Adrenal gland (tissue), 12 donors: ENCODE data around the gene DGLUCY. TPM values are rescaled to one million over a fixed set of nuclear protein-coding genes. Genes with fewer than 3 reads are reported as not detected.
A peak's percentile ranks its signal among the peaks of the same experiment; 100 is the strongest.
"Not testable (repeated sequence)": the region's sequence is repeated elsewhere in the genome, so short reads cannot be mapped to it uniquely, and the experiment has no call there.

Experiments used
- DNase-seq, 7 donors: peaks; one replicate each; pipeline ENCODE4 v3.0.0-alpha.2; 2019 to 2020
- H3K27ac ChIP-seq, 5 donors: fragments of 200-600 bp; sonication (generic) in 4 of 5; 1 replicate in 3 of 5; 2 replicates in 2 of 5; pipeline versions ENCODE4 v1.5.1 to v1.8.0; 2016 to 2020; ENCODE audit warnings: mild to moderate bottlenecking in 1 of 5
- H3K27me3 ChIP-seq: fragments of 200-600 bp; 2 replicates; pipeline ENCODE4 v1.8.0; 2021
- H3K36me3 ChIP-seq, 2 donors: fragments of 200-600 bp; replicated peaks in 1 of 2; 1 replicate in 1 of 2; 2 replicates in 1 of 2; pipeline versions ENCODE4 v1.5.1 to v1.8.0; 2018 to 2022
- H3K4me1 ChIP-seq, 2 donors: fragments of 200-600 bp; replicated peaks in 1 of 2; 1 replicate in 1 of 2; 2 replicates in 1 of 2; pipeline versions ENCODE4 v1.5.1 to v1.8.0; 2018 to 2021
- H3K4me3 ChIP-seq, 4 donors: fragments of 200-600 bp; sonication (generic) in 3 of 4; one replicate each; pipeline ENCODE4 v1.5.1; 2016 to 2018
- H3K9me3 ChIP-seq, 3 donors: fragments of 200-600 bp; sonication (generic) in 1 of 3; replicated peaks in 1 of 3; 1 replicate in 2 of 3; 2 replicates in 1 of 3; pipeline versions ENCODE4 v1.5.1 to v1.8.0; 2016 to 2021
- POLR2A ChIP-seq, 2 donors: fragments of 450-650 bp; IDR thresholded peaks; one replicate each; pipeline ENCODE4 v1.6.1; 2017; ENCODE audit warnings: antibody characterized with exemption in 2 of 2, mild to moderate bottlenecking in 2 of 2, moderate library complexity in 1 of 2
- WGBS, 4 donors: extraction: QIAGEN DNeasy Blood & Tissue Kit in 2 of 4; methylation state at CpG; one replicate each; pipeline versions ENCODE4 v1.1.5 to v1.1.7; 2013 to 2017; 5-methylcytosine and 5-hydroxymethylcytosine counted together
- intact Hi-C, 2 donors: fragments of 100-400 bp; cut with DNase I; formaldehyde crosslinking; loops; one replicate each; pipeline versions ENCODE4 v1.14.1 to v1.15.0; 2022 to 2023
- polyA plus RNA-seq, 3 donors: library from polyadenylated mRNA; stranded (reverse); fragments of 200-250 nt in 2 of 3; fragments of 350-450 nt in 1 of 3; fragmentation: Illumina TruSeq in 1 of 3; extraction: RNeasy Lipid Tissue Mini Kit (QIAGEN cat#74804) in 1 of 3; gene quantifications; one replicate each; pipeline ENCODE4 v1.2.3, GENCODE V29; 2013 to 2014
- total RNA-seq, 9 donors: library from RNA; depleted of rRNA in 4 of 9; stranded (reverse); fragments of >200 nt in 4 of 9; fragments of 120-200 nt in 1 of 9; fragmentation: NEBNext Ultra II Directional in 1 of 9; extraction: Animal tissue kit (Norgen Biotek cat#: 25700) in 1 of 9; gene quantifications; one replicate each; pipeline versions ENCODE4 v1.1.0 to v1.2.4, GENCODE V29; 2013 to 2023
- TF ChIP-seq, protein P1 (sequence below), 6 experiments: fragments of 450-650 bp in 4 of 6; fragments of 200-600 bp in 2 of 6; sonication (generic) in 1 of 6; IDR thresholded peaks; 1 replicate in 5 of 6; 2 replicates in 1 of 6; pipeline versions ENCODE4 v1.5.1 to v1.8.0; 2016 to 2021; ENCODE audit warnings: antibody characterized with exemption in 6 of 6, mild to moderate bottlenecking in 2 of 6, moderate library complexity in 1 of 6
- donor health status: healthy with polysubstance abuse.
- donor health status: Bipolar disorder and iron deficiency.
- donor health status: DM: yes; HTN: yes; CAD: no.
- donor health status: DM: no; HTN: no; CAD: no.
- donor health status: DM: no; HTN: no; CAD: no.
- donor health status: DM: yes; HTN: yes; CAD: no.

Gene DGLUCY
- total and polyA plus RNA-seq, 12 donors = 48.9 to 93.4 (median 70.9) TPM

DNA sequence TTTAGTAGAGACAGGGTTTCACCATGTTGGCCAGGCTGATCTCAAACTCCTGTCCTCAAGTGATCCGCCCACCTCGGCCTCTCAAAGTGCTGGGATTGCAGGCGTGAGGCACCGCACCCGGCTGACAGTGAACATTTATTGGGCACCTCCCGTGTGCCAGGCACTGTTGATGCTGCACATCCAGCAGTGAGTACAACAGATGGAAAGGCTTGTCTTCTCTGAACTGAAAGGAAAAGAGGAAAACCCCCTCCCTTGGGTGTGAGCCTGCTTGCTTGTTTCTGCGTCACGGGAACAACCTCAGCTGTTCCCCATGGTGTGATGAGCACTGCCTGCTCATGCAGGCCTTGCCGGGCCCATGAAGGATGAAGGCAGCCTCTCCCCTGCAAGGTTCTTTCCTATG is 39.5 kb downstream of the DGLUCY start:
- Histone ChIP-seq H3K27me3 (no peaks in the 10 kb centered on the region), H3K36me3 (peaks cover 0 to 5% of the 10 kb centered on the region in 2 donors), H3K4me3 (no peak overlapping the region), H3K9me3 (no peaks in the 10 kb centered on the region), H3K27ac (no peak overlapping the region), H3K4me1 (peaks cover 9 to 19% of the 10 kb centered on the region in 2 donors)
- 83 to 98% (median 96%) methylated on average over 8 to 9 of the region's 9 CpGs for WGBS, 4 donors
- DNase-seq = no peak
- TF ChIP-seq POLR2A (IDR thresholded peaks at IDR 0.05) = no peak
- TF ChIP-seq, protein P1, sequence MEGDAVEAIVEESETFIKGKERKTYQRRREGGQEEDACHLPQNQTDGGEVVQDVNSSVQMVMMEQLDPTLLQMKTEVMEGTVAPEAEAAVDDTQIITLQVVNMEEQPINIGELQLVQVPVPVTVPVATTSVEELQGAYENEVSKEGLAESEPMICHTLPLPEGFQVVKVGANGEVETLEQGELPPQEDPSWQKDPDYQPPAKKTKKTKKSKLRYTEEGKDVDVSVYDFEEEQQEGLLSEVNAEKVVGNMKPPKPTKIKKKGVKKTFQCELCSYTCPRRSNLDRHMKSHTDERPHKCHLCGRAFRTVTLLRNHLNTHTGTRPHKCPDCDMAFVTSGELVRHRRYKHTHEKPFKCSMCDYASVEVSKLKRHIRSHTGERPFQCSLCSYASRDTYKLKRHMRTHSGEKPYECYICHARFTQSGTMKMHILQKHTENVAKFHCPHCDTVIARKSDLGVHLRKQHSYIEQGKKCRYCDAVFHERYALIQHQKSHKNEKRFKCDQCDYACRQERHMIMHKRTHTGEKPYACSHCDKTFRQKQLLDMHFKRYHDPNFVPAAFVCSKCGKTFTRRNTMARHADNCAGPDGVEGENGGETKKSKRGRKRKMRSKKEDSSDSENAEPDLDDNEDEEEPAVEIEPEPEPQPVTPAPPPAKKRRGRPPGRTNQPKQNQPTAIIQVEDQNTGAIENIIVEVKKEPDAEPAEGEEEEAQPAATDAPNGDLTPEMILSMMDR (IDR thresholded peaks at IDR 0.05) = no peak
- intact Hi-C loops = no loop called here

DNA sequence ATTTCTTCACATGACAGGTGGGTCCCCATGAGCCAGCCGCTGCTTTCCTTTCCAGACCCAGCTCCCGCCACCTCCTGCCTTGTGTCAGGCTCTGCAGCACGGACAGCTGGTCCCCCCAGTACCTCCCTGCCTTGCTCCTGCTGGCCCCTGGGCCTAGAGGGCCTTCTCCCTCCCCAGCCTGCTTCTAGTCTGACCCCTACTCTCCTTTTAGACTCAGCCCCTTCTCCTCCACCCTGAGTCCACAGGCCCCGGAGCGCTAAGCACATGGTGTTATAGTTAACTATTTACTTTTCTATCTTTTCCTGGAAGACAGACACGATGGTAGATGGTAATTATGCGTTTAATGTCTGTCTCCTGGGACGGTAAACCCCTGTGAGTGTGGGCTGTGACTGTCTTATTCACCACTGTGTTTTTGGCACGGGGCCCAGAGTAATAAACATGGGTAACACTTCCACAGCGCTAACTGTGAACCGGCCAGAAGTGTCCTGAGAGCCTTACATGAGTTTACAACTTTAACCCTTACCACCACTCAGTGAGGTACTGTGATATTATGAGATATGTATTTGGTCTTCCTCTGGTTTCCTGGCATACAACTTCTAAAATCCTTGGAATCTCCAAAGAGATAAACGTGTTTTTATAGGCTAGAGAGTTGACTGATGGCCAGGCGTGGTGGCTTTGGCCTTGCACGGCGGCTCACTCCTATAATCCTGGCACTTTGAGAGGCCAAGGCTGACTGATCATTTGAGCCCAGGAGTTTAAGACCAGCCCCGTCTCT is 41.2 kb downstream of the DGLUCY start:
- peaks cover 9 to 11% of the 10 kb centered on the region in 2 donors for H3K4me1 ChIP-seq
- TF ChIP-seq, protein P1 (IDR thresholded peaks at IDR 0.05) = no peak
- TF ChIP-seq POLR2A (IDR thresholded peaks at IDR 0.05) = no peak
- no peak overlapping the region for H3K27ac ChIP-seq
- 40 to 45% (median 43%) methylated on average over 14 to 16 of the region's 16 CpGs for WGBS, 4 donors
- H3K36me3 ChIP-seq = peaks cover 0 to 21% of the 10 kb centered on the region in 2 donors
- no peak overlapping the region for H3K4me3 ChIP-seq
- DNase-seq = peak in 6 of 7 donors; percentile 60 to 77 (median 66)
- H3K27me3 ChIP-seq = no peaks in the 10 kb centered on the region
- intact Hi-C loops = no loop called here
- H3K9me3 ChIP-seq = no peaks in the 10 kb centered on the region

DNA sequence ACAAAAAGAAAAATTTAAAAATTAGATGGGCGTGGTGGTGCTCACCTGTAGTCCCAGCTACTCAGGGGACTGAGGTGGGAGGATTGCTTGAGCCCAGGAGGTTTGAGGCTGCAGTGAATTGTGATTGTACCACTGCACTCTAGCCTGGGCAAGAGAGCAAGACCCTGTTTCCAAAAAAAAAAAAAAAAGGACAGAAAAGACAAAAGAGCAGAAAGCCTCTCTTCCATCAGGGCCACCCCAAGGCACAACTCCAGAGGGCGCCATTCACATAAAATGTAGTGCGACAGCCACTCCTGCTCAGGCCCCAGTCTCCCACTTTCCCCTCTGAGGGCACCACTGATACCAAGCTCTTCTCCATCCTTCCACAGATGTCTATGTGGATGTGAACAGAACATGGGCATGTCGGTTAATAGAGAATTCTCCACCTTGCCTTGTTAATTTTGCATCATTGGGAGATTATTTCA is 41.8 kb downstream of the DGLUCY start:
- 89 to 99% (median 96%) methylated on average over 4 of the region's 4 CpGs for WGBS, 4 donors
- Histone ChIP-seq H3K4me3 (no peak overlapping the region), H3K36me3 (peaks cover 0 to 27% of the 10 kb centered on the region in 2 donors), H3K4me1 (peaks cover 9 to 11% of the 10 kb centered on the region in 2 donors), H3K27me3 (no peaks in the 10 kb centered on the region), H3K9me3 (no peaks in the 10 kb centered on the region), H3K27ac (no peak overlapping the region)
- intact Hi-C loops = no loop called here
- no peak for TF ChIP-seq POLR2A (IDR thresholded peaks at IDR 0.05)
- TF ChIP-seq, protein P1 (IDR thresholded peaks at IDR 0.05) = no peak
- no peak for DNase-seq

DNA sequence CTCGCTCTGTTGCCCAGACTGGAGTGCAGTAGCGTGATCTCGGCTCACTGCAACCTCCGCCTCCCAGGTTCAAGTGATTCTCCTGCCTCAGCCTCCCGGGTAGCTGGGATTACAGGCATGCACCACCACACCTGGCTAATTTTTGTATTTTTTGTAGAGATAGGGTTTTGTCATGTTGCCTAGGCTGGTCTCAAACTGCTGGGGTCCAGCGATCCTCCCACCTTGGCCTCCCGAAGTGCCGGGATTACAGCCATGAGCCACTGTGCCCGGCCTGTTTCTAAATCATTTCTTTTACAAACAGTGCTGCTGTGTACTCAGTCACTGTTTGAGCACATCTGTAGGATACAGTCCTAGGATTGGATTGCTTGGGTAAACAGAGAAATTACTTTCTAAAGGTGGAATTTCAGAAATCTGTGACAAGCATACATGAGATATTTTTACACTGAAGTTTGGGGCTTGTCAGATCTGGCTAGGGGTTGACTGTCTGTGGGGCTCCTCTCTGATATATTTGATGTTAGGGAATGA is 42.3 kb downstream of the DGLUCY start:
- intact Hi-C loops, H3K27ac ChIP-seq, DNase-seq, H3K9me3 ChIP-seq, H3K4me3 ChIP-seq, H3K27me3 ChIP-seq: not testable (repeated sequence)
- H3K36me3 ChIP-seq = peaks cover 0 to 33% of the 10 kb centered on the region in 2 donors
- WGBS, 4 donors = 85 to 99% (median 97%) methylated on average over 9 of the region's 9 CpGs
- H3K4me1 ChIP-seq = peaks cover 9 to 11% of the 10 kb centered on the region in 2 donors

DNA sequence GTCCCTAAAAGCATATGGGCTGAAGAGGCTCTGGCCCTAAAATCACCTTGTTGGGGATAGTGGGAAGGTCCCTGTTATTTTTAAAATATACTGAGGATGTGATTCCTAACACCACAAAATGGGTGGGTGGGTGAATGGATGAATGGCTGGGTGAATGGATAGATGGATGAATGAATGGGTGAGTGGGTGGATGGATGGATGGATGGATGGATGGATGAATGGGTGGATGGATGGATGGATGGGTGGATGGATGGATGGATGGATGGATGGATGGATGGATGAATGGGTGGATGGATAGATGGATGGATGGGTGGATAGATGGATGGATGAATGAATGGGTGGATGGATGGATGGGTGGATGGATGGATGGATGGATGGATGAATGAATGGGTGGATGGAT is 43.0 kb downstream of the DGLUCY start:
- H3K9me3 ChIP-seq, H3K4me3 ChIP-seq, DNase-seq, intact Hi-C loops, H3K27ac ChIP-seq, H3K27me3 ChIP-seq: not testable (repeated sequence)
- peaks cover 0 to 39% of the 10 kb centered on the region in 2 donors for H3K36me3 ChIP-seq
- H3K4me1 ChIP-seq = peaks cover 9 to 11% of the 10 kb centered on the region in 2 donors
